ENCODE measurements around the gene C6orf89.

DNA sequence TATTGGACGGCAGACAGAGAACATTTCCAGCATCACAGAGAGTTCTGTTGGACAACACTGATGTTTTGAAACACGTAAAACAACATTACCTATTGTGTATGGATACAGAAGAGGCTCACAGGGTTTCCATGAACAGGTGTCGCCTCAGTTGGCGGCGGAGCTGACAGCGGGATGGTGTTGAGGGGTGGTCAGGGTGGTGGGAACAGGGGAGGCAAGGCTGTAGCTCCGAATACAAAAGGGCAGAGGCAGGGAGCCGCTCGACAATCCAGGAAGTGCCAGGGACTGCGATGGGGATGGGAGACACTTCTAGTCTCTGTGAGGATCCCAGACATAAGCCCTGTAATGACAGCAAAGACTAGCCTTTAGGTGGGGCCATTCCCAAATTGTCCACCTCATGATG, 54.3 kb downstream of the C6orf89 start:
- TF ChIP-seq CTCF (IDR thresholded peaks at IDR 0.05) (no peak), NPAS2 (CRISPR knock-in tag; IDR thresholded peaks at IDR 0.05; ENCODE audit: borderline replicate concordance) (no peak), ATOH8 (CRISPR knock-in tag; IDR thresholded peaks at IDR 0.05; ENCODE audit: low read depth) (no peak), JUN (IDR thresholded peaks at IDR 0.05) (no peak), POLR2A (IDR thresholded peaks at IDR 0.05; ENCODE audit: low read length) (no peak), RAD21 (conservative IDR thresholded peaks at IDR 0.05 in 1 of 2, IDR thresholded peaks at IDR 0.05 in 1 of 2) (no peak), RFX5 (IDR thresholded peaks at IDR 0.05) (no peak), KDM1A (IDR thresholded peaks at IDR 0.05; ENCODE audit: low read depth) (no peak), EP300 (IDR thresholded peaks at IDR 0.05) (no peak), MYC (IDR thresholded peaks at IDR 0.05; ENCODE audit: borderline replicate concordance, low read length) (no peak), POLR2AphosphoS2 (conservative IDR thresholded peaks at IDR 0.05; ENCODE audit: low read length) (no peak)
- TF ChIP-seq, protein P1, sequence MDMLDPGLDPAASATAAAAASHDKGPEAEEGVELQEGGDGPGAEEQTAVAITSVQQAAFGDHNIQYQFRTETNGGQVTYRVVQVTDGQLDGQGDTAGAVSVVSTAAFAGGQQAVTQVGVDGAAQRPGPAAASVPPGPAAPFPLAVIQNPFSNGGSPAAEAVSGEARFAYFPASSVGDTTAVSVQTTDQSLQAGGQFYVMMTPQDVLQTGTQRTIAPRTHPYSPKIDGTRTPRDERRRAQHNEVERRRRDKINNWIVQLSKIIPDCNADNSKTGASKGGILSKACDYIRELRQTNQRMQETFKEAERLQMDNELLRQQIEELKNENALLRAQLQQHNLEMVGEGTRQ (IDR thresholded peaks at IDR 0.05), result no peak
- TF ChIP-seq, protein P2, sequence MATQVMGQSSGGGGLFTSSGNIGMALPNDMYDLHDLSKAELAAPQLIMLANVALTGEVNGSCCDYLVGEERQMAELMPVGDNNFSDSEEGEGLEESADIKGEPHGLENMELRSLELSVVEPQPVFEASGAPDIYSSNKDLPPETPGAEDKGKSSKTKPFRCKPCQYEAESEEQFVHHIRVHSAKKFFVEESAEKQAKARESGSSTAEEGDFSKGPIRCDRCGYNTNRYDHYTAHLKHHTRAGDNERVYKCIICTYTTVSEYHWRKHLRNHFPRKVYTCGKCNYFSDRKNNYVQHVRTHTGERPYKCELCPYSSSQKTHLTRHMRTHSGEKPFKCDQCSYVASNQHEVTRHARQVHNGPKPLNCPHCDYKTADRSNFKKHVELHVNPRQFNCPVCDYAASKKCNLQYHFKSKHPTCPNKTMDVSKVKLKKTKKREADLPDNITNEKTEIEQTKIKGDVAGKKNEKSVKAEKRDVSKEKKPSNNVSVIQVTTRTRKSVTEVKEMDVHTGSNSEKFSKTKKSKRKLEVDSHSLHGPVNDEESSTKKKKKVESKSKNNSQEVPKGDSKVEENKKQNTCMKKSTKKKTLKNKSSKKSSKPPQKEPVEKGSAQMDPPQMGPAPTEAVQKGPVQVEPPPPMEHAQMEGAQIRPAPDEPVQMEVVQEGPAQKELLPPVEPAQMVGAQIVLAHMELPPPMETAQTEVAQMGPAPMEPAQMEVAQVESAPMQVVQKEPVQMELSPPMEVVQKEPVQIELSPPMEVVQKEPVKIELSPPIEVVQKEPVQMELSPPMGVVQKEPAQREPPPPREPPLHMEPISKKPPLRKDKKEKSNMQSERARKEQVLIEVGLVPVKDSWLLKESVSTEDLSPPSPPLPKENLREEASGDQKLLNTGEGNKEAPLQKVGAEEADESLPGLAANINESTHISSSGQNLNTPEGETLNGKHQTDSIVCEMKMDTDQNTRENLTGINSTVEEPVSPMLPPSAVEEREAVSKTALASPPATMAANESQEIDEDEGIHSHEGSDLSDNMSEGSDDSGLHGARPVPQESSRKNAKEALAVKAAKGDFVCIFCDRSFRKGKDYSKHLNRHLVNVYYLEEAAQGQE (IDR thresholded peaks at IDR 0.05), result no peak
